AG10803 (cell line): ENCODE results near the gene KCNG2.

Source experiments
- DNase-seq: peaks from one replicate; pipeline ENCODE4 v3.0.0; 2010; ENCODE audit warnings: low read depth
- H3K4me3 ChIP-seq: 2 replicates; pipeline ENCODE4 v1.5.1; 2011; ENCODE audit warnings: mild to moderate bottlenecking, low read length, control low read depth
- CTCF ChIP-seq: conservative IDR thresholded peaks from 2 replicates; pipeline ENCODE4 v1.5.1; 2011; ENCODE audit warnings: mild to moderate bottlenecking, low read length, control low read depth, inconsistent platforms

The KCNG2 gene

GRCh38 chr18:79774111-79774510 is 23.6 kb upstream of the KCNG2 start:
- no peak for TF ChIP-seq CTCF
- DNase-seq = no peak
- H3K4me3 ChIP-seq = no peak overlapping the region

GRCh38 chr18:79775441-79776221 is 22.1 kb upstream of the KCNG2 start:
- DNase-seq = no peak
- TF ChIP-seq CTCF = no peak
- no peak overlapping the region for H3K4me3 ChIP-seq

GRCh38 chr18:79776674-79777073 is 21.1 kb upstream of the KCNG2 start:
- DNase-seq = no peak
- no peak overlapping the region for H3K4me3 ChIP-seq
- TF ChIP-seq CTCF = no peak

- DNase-seq = no peak
- TF ChIP-seq CTCF = no peak
- no peak overlapping the region for H3K4me3 ChIP-seq
Measured at GRCh38 chr18:79778291-79778791, 19.4 kb upstream of the KCNG2 start.

- DNase-seq = no peak
- H3K4me3 ChIP-seq = no peak overlapping the region
- no peak for TF ChIP-seq CTCF
Measured at GRCh38 chr18:79779021-79779699, 18.6 kb upstream of the KCNG2 start.

GRCh38 chr18:79779700-79780190 is 18.0 kb upstream of the KCNG2 start:
- DNase-seq = no peak
- H3K4me3 ChIP-seq = no peak overlapping the region
- no peak for TF ChIP-seq CTCF
